Peyer's patch (tissue), 4 donors: ENCODE data around the gene KBTBD3.

Experiments used
- CTCF ChIP-seq, 6 experiments: fragments of 450-650 bp in 4 of 6; fragments of 200-600 bp in 2 of 6; sonication (generic) in 1 of 6; IDR thresholded peaks; one replicate each; pipeline ENCODE4 v1.5.1; 2017 to 2019; ENCODE audit warnings: antibody characterized with exemption in 6 of 6, mild to moderate bottlenecking in 3 of 6, moderate library complexity in 1 of 6
- POLR2A ChIP-seq, 2 donors: fragments of 450-650 bp; IDR thresholded peaks; one replicate each; pipeline ENCODE4 v1.5.1; 2017; ENCODE audit warnings: antibody characterized with exemption in 2 of 2, mild to moderate bottlenecking in 2 of 2, moderate library complexity in 2 of 2

- TF ChIP-seq POLR2A (IDR thresholded peaks at IDR 0.05) (no peak), CTCF (IDR thresholded peaks at IDR 0.05) (no peak)
Observed at GRCh38 chr11:106092446-106092845, 15.3 kb upstream of the KBTBD3 start.
